Retinal pigment epithelial cell (primary cell): ENCODE results near the gene TBC1D22A.

Source experiments
- DNase-seq: peaks from one replicate; pipeline ENCODE4 v3.0.0-alpha.2; 2010; ENCODE audit warnings: low read depth
- H3K4me3 ChIP-seq: 2 replicates; pipeline ENCODE4 v1.5.1; 2011; ENCODE audit warnings: mild to moderate bottlenecking, low read length, control low read depth, moderate library complexity
- CTCF ChIP-seq: conservative IDR thresholded peaks from 2 replicates; pipeline ENCODE4 v1.5.1; 2011; ENCODE audit warnings: low read depth, low read length, control low read depth, inconsistent platforms

TBC1D22A gene

GRCh38 chr22:47129902-47130635, 367.6 kb downstream of the TBC1D22A start:
- H3K4me3 ChIP-seq: no peak overlapping the region
- no peak for TF ChIP-seq CTCF
- no peak for DNase-seq

GRCh38 chr22:47130883-47131631, 368.6 kb downstream of the TBC1D22A start:
- no peak for DNase-seq
- no peak overlapping the region for H3K4me3 ChIP-seq
- TF ChIP-seq CTCF: no peak

- H3K4me3 ChIP-seq: no peak overlapping the region
- DNase-seq: no peak
- TF ChIP-seq CTCF: no peak
These were observed 369.4 kb downstream of the TBC1D22A start for GRCh38 chr22:47131632-47132427.

GRCh38 chr22:47132428-47132825, 370.0 kb downstream of the TBC1D22A start:
- TF ChIP-seq CTCF: no peak
- no peak overlapping the region for H3K4me3 ChIP-seq
- DNase-seq: no peak

- no peak overlapping the region for H3K4me3 ChIP-seq
- DNase-seq: no peak
- TF ChIP-seq CTCF: no peak
These were observed 370.9 kb downstream of the TBC1D22A start for GRCh38 chr22:47133061-47133969.

- H3K4me3 ChIP-seq: no peak overlapping the region
- no peak for DNase-seq
- TF ChIP-seq CTCF: no peak
These were observed 371.8 kb downstream of the TBC1D22A start for GRCh38 chr22:47134222-47134621.
